Activated B cell treated with CpG ODN at 0.5 μM for 24 hours (primary cell): ENCODE data around the gene CTIF. TPM values are rescaled to one million over a fixed set of nuclear protein-coding genes. Genes with fewer than 3 reads are reported as not detected.

Experiments used
- ATAC-seq: fragments of 200-7000 bp; cut with Tn5 transposase; one replicate; pipeline ENCODE4 v1.10.0; 2021; ENCODE audit warnings: low read depth, mild to moderate bottlenecking, moderate library complexity
- CTCF ChIA-PET: fragments of 350-600 bp; sonication (Branson Sonifier 250); formaldehyde crosslinking; loops from one replicate; lab custom pipeline; 2021; ENCODE audit warnings: antibody characterized with exemption; lab: Charles Lee
- POLR2A ChIA-PET: fragments of 350-600 bp; sonication (Branson Sonifier 250); formaldehyde crosslinking; loops from one replicate; lab custom pipeline; 2021; ENCODE audit warnings: antibody characterized with exemption; lab: Charles Lee
- DNase-seq: peaks from one replicate; pipeline ENCODE4 v3.0.0; 2022
- H3K27ac Mint-ChIP-seq: one replicate; pipeline ENCODE4 v1.8.0; 2020; ENCODE audit warnings: mixed read lengths
- H3K27me3 Mint-ChIP-seq: one replicate; pipeline ENCODE4 v1.8.0; 2021; ENCODE audit warnings: mixed read lengths
- H3K36me3 Mint-ChIP-seq: one replicate; pipeline ENCODE4 v1.8.0; 2021; ENCODE audit warnings: low read depth, mixed read lengths
- H3K4me1 Mint-ChIP-seq: one replicate; pipeline ENCODE4 v1.8.0; 2021; ENCODE audit warnings: mixed read lengths
- H3K4me3 Mint-ChIP-seq: one replicate; pipeline ENCODE4 v1.8.0; 2020; ENCODE audit warnings: mild to moderate bottlenecking, mixed read lengths
- H3K9me3 Mint-ChIP-seq: one replicate; pipeline ENCODE4 v1.8.0; 2020; ENCODE audit warnings: mixed read lengths
- intact Hi-C: fragments of 100-400 bp; cut with micrococcal nuclease; formaldehyde crosslinking; loops from one replicate; pipeline ENCODE4 v1.15.1; 2024
- total RNA-seq: library from RNA; stranded (reverse); gene quantifications from 2 replicates; pipeline ENCODE4 v1.2.3, GENCODE V29; 2022
- TF ChIP-seq, protein P1 (sequence below): fragments of 200-600 bp; IDR thresholded peaks from one replicate; pipeline ENCODE4 v1.8.0; 2022; ENCODE audit warnings: antibody characterized with exemption, mild to moderate bottlenecking

CTIF gene
- total RNA-seq, 1 donor from 2014 or later: 9.3 TPM

GRCh38 chr18:48622911-48623431, 84.1 kb downstream of the CTIF start:
- Mint-ChIP-seq H3K4me3 (no peak overlapping the region), H3K27me3 (no peaks in the 10 kb centered on the region), H3K36me3 (no peaks in the 10 kb centered on the region), H3K27ac (no peak overlapping the region), H3K4me1 (peaks cover 21% of the 10 kb centered on the region), H3K9me3 (no peaks in the 10 kb centered on the region)
- POLR2A ChIA-PET: no interaction called here
- intact Hi-C loops: no loop called here
- TF ChIP-seq, protein P1, sequence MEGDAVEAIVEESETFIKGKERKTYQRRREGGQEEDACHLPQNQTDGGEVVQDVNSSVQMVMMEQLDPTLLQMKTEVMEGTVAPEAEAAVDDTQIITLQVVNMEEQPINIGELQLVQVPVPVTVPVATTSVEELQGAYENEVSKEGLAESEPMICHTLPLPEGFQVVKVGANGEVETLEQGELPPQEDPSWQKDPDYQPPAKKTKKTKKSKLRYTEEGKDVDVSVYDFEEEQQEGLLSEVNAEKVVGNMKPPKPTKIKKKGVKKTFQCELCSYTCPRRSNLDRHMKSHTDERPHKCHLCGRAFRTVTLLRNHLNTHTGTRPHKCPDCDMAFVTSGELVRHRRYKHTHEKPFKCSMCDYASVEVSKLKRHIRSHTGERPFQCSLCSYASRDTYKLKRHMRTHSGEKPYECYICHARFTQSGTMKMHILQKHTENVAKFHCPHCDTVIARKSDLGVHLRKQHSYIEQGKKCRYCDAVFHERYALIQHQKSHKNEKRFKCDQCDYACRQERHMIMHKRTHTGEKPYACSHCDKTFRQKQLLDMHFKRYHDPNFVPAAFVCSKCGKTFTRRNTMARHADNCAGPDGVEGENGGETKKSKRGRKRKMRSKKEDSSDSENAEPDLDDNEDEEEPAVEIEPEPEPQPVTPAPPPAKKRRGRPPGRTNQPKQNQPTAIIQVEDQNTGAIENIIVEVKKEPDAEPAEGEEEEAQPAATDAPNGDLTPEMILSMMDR: no peak
- ATAC-seq: peak; percentile 81
- CTCF ChIA-PET: interaction anchor here (0.8 kb wide), 1 partner anchor 45 kb away, joined by 4 read pairs; no protein-coding TSS in a partner anchor
- DNase-seq: no peak

- H3K9me3 Mint-ChIP-seq: no peaks in the 10 kb centered on the region
- ChIA-PET POLR2A (no interaction called here), CTCF (no interaction called here)
- no peak overlapping the region for H3K4me3 Mint-ChIP-seq
- intact Hi-C loops: no loop called here
- peaks cover under 1% of the 10 kb centered on the region for H3K36me3 Mint-ChIP-seq
- peak overlapping the region; percentile 6 for H3K27ac Mint-ChIP-seq
- no peak for ATAC-seq
- DNase-seq: no peak
- TF ChIP-seq, protein P1: no peak
- H3K27me3 Mint-ChIP-seq: no peaks in the 10 kb centered on the region
- peaks cover 21% of the 10 kb centered on the region for H3K4me1 Mint-ChIP-seq
Observed at GRCh38 chr18:48623468-48624235, 84.8 kb downstream of the CTIF start.

- CTCF ChIA-PET: no interaction called here
- Mint-ChIP-seq H3K36me3 (peaks cover 3% of the 10 kb centered on the region), H3K4me3 (no peak overlapping the region), H3K27me3 (no peaks in the 10 kb centered on the region), H3K27ac (no peak overlapping the region), H3K4me1 (peaks cover 21% of the 10 kb centered on the region), H3K9me3 (no peaks in the 10 kb centered on the region)
- TF ChIP-seq, protein P1: no peak
- ATAC-seq: no peak
- POLR2A ChIA-PET: no interaction called here
- DNase-seq: no peak
- intact Hi-C loops: no loop called here
Observed at GRCh38 chr18:48624856-48625255, 86.0 kb downstream of the CTIF start.

DNA sequence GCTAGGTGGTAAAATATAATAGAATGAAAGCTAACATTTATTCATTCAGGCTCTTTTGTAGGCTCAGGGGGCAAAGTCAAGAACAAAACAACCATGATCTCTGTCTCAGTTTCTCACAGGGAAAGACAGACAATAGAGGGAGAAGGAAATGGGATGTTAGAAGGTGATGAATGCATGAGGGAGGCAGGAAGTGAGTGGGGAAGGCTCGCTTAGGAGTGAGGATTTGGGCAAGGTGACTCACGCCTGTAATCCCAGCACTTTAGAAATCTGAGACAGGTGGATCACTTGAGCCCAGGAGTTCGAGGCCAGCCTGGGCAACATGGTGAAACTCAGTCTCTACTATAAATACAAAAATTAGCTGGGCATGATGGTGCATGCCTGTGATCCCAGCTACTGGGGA, 88.4 kb downstream of the CTIF start:
- TF ChIP-seq, protein P1: no peak
- no peaks in the 10 kb centered on the region for H3K27me3 Mint-ChIP-seq
- intact Hi-C loops: no loop called here
- H3K4me1 Mint-ChIP-seq: peaks cover 14% of the 10 kb centered on the region
- H3K36me3 Mint-ChIP-seq: peaks cover 3% of the 10 kb centered on the region
- H3K27ac Mint-ChIP-seq: no peak overlapping the region
- ChIA-PET CTCF (no interaction called here), POLR2A (no interaction called here)
- ATAC-seq: no peak
- H3K9me3 Mint-ChIP-seq: no peaks in the 10 kb centered on the region
- no peak overlapping the region for H3K4me3 Mint-ChIP-seq
- no peak for DNase-seq

DNA sequence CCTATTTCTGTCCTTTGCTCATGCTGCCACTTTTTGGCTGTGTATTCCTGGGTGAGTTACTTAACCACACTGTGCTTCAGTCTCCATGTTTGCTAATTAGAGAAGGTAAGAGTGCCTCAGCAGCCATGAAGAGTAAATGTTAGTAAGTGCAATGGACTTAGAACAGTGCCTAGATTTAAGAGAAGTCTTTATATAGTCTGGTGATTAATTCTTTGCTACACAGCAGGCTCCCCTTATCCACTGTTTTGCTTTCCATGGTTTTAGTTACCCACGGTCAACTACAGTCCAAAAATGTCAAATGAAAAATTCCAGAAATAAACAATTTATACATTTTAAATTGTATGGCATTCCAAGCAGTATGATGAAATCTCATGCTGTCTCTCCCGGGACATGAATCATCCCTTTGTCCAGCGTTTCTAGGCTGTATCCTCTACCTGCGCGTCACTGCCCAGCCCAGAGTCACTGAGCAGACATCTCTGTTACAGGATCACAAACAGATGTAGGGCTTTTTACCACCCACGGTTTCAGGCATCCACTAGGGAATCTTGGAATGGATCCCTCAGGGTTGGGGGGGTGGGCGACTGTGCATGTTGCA, 91.0 kb downstream of the CTIF start:
- H3K4me3 Mint-ChIP-seq: no peak overlapping the region
- no peak for ATAC-seq
- no peak for DNase-seq
- H3K27ac Mint-ChIP-seq: no peak overlapping the region
- no peaks in the 10 kb centered on the region for H3K9me3 Mint-ChIP-seq
- ChIA-PET CTCF (no interaction called here), POLR2A (no interaction called here)
- intact Hi-C loops: no loop called here
- H3K4me1 Mint-ChIP-seq: no peaks in the 10 kb centered on the region
- peaks cover 3% of the 10 kb centered on the region for H3K36me3 Mint-ChIP-seq
- TF ChIP-seq, protein P1: no peak
- H3K27me3 Mint-ChIP-seq: no peaks in the 10 kb centered on the region
